Measurements from ENCODE around the gene NPHP4.

Gene NPHP4

DNA sequence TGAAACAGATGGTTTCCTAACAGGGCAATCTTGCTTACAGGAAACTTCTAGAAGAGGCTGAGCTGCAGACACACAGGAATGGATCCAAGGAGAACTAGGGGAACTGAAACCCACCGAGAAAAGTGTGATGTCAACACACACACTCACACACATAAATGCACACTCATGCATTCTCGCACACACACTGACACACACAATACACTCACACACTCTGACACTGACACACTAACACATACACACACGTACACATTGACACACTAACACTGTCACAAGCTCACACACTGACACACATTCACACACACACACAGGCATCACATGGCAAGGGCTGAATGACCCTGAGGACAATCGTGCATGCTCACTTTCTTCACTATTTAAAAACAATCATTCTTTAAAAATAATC lies 142.7 kb downstream of the NPHP4 start:
- Histone ChIP-seq H3K9ac (ENCODE audit: low read length) (no peak overlapping the region), H3K27me3 (ENCODE audit: control insufficient read depth, insufficient read depth, low read length) (peaks cover 5% of the 10 kb centered on the region), H3K36me3 (ENCODE audit: control insufficient read depth, insufficient read depth, low read length) (no peaks in the 10 kb centered on the region), H3K4me1 (ENCODE audit: control insufficient read depth, insufficient read depth, low read length) (no peaks in the 10 kb centered on the region), H3K4me3 (ENCODE audit: low read length) (no peak overlapping the region), H3K27ac (ENCODE audit: low read depth, low read length) (no peak overlapping the region)

DNA sequence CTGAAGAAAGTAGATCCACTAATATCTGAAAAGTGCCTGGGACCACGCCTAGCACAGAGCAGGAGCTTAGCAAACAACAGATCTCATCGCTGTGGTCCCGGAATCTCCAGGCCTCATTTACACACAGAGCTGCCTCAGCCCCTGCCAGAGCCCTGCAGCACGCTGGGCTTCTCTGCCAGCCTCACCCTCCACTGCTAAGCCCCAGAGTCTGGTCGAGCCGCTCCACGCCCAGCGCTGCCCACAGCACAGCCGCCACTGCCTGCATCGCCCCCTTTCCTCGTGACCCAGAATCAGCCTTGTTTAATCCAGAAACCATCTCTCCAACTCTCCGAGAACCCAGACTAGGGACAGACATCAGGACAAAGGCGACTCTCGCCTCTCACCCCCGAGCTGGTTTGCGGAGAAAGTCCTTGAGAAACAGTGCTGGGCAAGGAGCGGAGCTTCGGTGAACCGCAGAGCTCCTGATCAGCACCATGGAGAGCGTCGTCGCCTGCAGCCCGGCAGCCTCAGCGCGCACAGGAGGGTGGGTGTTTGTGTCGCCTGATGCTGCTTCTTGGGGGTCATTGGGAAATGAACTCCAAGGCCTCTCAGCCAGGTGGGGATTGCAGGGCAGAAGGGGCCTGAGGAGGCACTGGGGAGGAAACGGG lies 145.1 kb downstream of the NPHP4 start:
- no peak overlapping the region for H3K4me3 ChIP-seq (ENCODE audit: low read length)

DNA sequence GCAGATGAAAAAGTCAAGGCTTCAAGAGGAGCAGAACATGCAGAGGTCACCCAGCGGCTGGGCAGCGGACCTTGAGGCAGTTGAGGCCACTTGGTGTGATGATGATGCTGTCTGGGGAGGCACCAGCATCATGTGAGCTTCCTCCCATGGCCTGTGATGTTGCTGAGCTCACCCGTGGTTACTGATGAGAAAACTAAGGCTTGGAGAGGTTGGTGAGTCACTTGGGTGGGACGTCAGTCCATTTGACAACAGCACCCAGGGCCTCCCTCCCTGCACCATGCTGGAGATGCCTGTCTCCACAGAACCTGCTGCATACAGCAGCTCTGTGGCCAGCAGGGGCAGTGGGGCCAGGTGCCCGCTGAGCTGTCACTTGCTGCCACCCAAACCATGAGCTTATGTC lies 146.8 kb downstream of the NPHP4 start:
- no peaks in the 10 kb centered on the region for H3K36me3 ChIP-seq (ENCODE audit: control insufficient read depth, insufficient read depth, low read length)
- H3K4me3 ChIP-seq (ENCODE audit: low read length): no peak overlapping the region
- H3K9ac ChIP-seq (ENCODE audit: low read length): no peak overlapping the region
- H3K27ac ChIP-seq (ENCODE audit: low read depth, low read length): no peak overlapping the region
- H3K27me3 ChIP-seq (ENCODE audit: control insufficient read depth, insufficient read depth, low read length): peaks cover 9% of the 10 kb centered on the region
- no peaks in the 10 kb centered on the region for H3K4me1 ChIP-seq (ENCODE audit: control insufficient read depth, insufficient read depth, low read length)

More for the DNA sequence above, 145.1 kb downstream of the NPHP4 start:
- H3K27ac ChIP-seq (ENCODE audit: low read depth, low read length): no peak overlapping the region
- H3K27me3 ChIP-seq (ENCODE audit: control insufficient read depth, insufficient read depth, low read length): peaks cover 5% of the 10 kb centered on the region
- no peak overlapping the region for H3K9ac ChIP-seq (ENCODE audit: low read length)
- no peaks in the 10 kb centered on the region for H3K4me1 ChIP-seq (ENCODE audit: control insufficient read depth, insufficient read depth, low read length)
- H3K36me3 ChIP-seq (ENCODE audit: control insufficient read depth, insufficient read depth, low read length): no peaks in the 10 kb centered on the region

DNA sequence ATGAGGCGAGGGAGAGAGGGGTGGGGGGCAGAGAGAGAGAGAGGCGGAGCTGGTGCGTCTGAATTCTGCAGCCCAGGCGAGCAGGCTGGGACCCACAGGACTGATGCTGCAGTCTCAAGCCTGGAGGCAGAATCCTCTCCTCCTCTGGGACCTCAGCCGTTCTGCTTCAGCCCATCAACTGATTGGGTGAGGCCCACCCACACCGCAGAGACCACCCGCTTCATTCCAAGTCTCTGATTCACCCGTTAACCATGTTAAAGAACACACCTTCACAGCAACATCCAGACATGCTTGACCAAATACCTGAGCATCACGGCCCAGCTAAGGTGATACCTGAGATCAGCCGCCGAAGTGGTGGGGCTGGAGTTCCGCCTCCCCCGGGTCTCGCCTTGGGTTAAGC lies 147.8 kb downstream of the NPHP4 start:
- Histone ChIP-seq H3K4me3 (ENCODE audit: low read length) (no peak overlapping the region), H3K36me3 (ENCODE audit: control insufficient read depth, insufficient read depth, low read length) (no peaks in the 10 kb centered on the region), H3K9ac (ENCODE audit: low read length) (no peak overlapping the region), H3K27ac (ENCODE audit: low read depth, low read length) (no peak overlapping the region), H3K27me3 (ENCODE audit: control insufficient read depth, insufficient read depth, low read length) (peaks cover 9% of the 10 kb centered on the region), H3K4me1 (ENCODE audit: control insufficient read depth, insufficient read depth, low read length) (no peaks in the 10 kb centered on the region)

DNA sequence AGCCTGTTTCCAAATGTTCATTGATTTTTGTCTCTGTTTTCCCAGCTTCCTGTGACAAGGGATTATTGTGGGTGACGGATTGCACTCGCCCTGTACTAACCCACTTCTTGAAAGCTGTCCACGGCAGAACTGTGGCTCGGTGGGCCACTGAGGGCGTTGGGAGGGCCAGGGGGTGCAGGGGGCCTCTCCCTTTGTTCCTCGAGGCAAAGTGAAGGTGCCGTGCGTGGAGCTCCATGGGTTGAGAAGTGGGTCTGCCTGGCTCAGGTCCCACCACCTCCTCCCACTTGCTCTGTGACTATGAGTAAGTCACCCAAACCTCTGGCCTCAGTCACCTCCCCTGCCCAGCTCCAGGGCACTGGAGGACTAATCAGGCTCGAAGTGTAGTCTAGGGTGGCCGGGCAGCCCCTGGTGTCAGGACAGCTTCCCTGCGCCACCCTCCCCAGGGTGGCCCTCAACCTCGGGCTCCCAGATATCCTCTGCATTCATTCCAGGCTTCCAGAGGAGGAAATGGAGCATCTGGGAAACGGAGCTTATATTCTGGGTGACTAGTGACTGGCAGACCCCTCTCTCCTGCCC lies 148.6 kb downstream of the NPHP4 start:
- no peak overlapping the region for H3K4me3 ChIP-seq (ENCODE audit: low read length)
- H3K27me3 ChIP-seq (ENCODE audit: control insufficient read depth, insufficient read depth, low read length): peaks cover 9% of the 10 kb centered on the region
- H3K4me1 ChIP-seq (ENCODE audit: control insufficient read depth, insufficient read depth, low read length): no peaks in the 10 kb centered on the region
- no peak overlapping the region for H3K9ac ChIP-seq (ENCODE audit: low read length)
- no peaks in the 10 kb centered on the region for H3K36me3 ChIP-seq (ENCODE audit: control insufficient read depth, insufficient read depth, low read length)
- H3K27ac ChIP-seq (ENCODE audit: low read depth, low read length): no peak overlapping the region

DNA sequence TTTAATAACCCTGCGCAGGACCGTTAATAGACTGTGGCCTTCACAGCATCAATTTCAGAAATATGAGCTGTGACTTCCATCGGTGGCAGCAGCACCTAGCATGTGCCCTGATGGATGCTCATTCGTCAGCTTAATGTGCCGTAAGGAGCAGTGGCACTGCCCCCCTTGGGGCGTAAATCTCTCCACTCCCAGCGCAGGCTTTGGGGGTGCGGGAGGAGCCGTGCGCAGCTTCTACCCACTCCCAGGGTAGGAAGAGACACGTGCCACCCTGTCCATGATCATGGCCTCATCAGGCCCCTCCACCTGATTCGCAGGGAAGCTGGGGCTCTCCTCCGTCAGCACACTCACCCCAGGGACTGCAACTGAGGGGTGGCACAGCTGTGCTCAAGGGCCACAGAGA lies 149.5 kb downstream of the NPHP4 start:
- Histone ChIP-seq H3K4me1 (ENCODE audit: control insufficient read depth, insufficient read depth, low read length) (no peaks in the 10 kb centered on the region), H3K9ac (ENCODE audit: low read length) (no peak overlapping the region), H3K4me3 (ENCODE audit: low read length) (no peak overlapping the region), H3K36me3 (ENCODE audit: control insufficient read depth, insufficient read depth, low read length) (no peaks in the 10 kb centered on the region), H3K27ac (ENCODE audit: low read depth, low read length) (no peak overlapping the region), H3K27me3 (ENCODE audit: control insufficient read depth, insufficient read depth, low read length) (peaks cover 9% of the 10 kb centered on the region)

DNA sequence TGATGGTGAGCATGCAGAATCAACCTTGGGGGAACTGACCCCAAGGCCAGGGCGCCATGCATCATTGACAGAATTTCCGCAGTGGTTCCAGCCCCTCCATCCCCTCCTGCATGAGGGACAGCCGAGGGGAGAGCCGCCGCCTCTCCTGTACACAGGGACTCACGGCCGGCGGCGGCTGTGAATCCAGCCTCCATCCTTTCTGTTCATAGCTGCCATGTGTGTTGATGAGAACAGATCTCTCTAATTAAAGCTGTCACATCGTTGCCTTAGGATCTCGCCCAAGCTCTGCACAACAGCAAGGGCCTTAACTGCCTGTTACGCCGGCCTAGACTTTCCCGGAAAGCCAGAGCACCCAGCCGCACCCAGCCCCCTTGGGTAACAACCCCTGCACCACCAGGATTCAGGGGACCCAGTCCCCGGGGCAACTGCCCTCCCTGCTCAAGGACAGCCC lies 151.6 kb downstream of the NPHP4 start:
- no peaks in the 10 kb centered on the region for H3K36me3 ChIP-seq (ENCODE audit: control insufficient read depth, insufficient read depth, low read length)
- no peaks in the 10 kb centered on the region for H3K4me1 ChIP-seq (ENCODE audit: control insufficient read depth, insufficient read depth, low read length)
- peaks cover 4% of the 10 kb centered on the region for H3K27me3 ChIP-seq (ENCODE audit: control insufficient read depth, insufficient read depth, low read length)
- no peak overlapping the region for H3K27ac ChIP-seq (ENCODE audit: low read depth, low read length)
- H3K9ac ChIP-seq (ENCODE audit: low read length): no peak overlapping the region
- no peak overlapping the region for H3K4me3 ChIP-seq (ENCODE audit: low read length)

DNA sequence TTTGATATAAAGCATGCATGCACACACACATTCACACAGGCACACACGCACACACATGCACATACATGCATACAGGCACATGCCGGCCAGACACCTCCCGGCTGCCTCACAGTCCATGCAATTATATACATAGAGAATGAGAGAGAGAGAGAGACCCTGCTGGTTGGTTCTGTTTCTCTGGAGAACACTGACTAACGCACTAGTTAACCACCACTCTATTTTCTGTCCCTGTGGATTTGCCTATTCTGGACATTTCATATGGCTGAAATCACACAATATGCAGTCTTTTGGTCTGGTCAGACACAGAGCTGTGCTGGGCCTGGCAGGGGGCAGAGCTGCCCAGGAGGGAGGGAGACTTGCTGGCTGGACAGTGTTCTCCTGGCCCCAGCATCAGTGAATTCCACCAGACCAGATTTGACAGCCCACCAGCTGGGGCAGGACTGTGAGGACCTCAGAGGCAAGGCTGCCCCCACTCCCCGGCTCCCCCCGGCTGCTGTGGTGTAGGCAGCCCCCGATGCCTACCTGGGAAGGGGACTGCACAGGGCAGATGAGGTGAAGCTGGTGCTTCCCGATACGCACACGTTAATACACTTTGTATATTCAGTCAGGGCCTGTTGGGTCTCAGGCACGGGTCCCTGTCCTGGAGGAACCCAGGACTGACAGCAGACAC lies 152.2 kb downstream of the NPHP4 start:
- H3K4me3 ChIP-seq (ENCODE audit: low read length): no peak overlapping the region
- H3K4me1 ChIP-seq (ENCODE audit: control insufficient read depth, insufficient read depth, low read length): no peaks in the 10 kb centered on the region
- peaks cover 4% of the 10 kb centered on the region for H3K27me3 ChIP-seq (ENCODE audit: control insufficient read depth, insufficient read depth, low read length)
- H3K9ac ChIP-seq (ENCODE audit: low read length): no peak overlapping the region
- H3K36me3 ChIP-seq (ENCODE audit: control insufficient read depth, insufficient read depth, low read length): no peaks in the 10 kb centered on the region
- no peak overlapping the region for H3K27ac ChIP-seq (ENCODE audit: low read depth, low read length)

DNA sequence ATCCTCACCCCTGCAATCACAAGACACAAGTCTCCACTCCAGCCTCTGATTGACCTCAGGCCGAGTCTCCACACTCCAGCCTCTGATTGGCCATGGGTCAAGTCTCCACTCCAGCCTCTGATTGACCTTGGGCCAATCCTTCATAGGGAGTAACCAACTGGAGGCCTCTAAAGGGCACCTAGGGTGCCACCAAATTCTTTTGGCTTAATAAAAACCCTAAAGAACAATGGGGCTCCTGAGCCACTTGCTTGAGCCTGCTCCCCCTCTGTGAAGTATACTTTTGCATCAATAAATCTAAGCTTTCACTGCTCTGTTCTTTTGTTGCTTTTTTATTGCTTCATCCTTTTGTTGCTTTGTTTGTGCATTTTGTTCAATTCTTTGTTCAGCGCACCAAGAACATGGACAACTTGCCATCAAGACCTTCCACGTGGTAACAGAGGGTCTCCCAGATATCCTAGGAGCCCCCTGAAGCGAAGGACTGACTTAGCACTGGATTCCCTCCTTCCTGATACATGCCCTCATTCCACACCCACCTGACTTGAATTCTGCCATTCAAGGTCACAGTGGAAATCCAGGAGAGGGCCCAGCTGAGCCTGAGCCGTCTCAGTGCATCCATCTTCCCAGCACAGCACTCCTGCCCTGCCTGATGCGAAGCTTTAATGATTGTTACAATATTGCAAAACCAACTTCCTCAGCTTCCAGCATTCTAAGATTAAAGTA lies 152.9 kb downstream of the NPHP4 start:
- Histone ChIP-seq H3K4me3 (ENCODE audit: low read length) (no peak overlapping the region), H3K4me1 (ENCODE audit: control insufficient read depth, insufficient read depth, low read length) (no peaks in the 10 kb centered on the region), H3K9ac (ENCODE audit: low read length) (no peak overlapping the region), H3K36me3 (ENCODE audit: control insufficient read depth, insufficient read depth, low read length) (no peaks in the 10 kb centered on the region), H3K27ac (ENCODE audit: low read depth, low read length) (no peak overlapping the region), H3K27me3 (ENCODE audit: control insufficient read depth, insufficient read depth, low read length) (peaks cover 4% of the 10 kb centered on the region)

DNA sequence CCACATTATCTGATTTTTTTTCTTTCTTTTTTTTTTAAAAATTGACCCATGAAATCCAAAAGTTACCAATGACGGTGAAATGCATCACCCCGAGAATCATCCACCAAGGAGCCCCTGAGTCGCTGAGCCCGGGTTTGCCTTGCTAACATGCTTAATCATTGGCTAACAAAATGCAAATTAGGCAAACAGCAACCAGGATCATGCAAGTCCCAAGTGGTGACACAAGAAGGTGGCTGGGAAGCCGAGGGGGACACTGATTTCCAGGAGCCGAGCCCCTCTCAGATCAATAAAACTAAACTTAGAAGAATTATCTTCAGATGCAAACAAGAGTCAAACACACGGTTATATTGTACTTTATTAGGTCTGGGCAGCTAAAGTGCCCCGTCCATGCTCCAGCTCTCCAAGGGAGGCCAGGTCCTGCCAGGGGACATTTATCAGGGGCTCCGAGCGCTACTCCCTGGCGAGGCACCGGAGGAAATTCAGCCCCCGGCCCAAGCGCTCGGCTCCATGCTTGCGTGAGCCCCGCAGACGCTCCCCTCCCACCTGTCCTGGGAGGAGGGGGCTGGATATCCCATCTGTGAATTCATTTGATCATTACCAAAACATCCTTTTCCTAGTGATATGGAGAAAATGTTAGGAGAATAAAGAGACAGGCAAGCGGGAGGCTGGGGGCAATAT lies 154.1 kb downstream of the NPHP4 start:
- Histone ChIP-seq H3K4me3 (ENCODE audit: low read length) (no peak overlapping the region), H3K27ac (ENCODE audit: low read depth, low read length) (no peak overlapping the region), H3K27me3 (ENCODE audit: control insufficient read depth, insufficient read depth, low read length) (peaks cover 4% of the 10 kb centered on the region), H3K36me3 (ENCODE audit: control insufficient read depth, insufficient read depth, low read length) (no peaks in the 10 kb centered on the region), H3K9ac (ENCODE audit: low read length) (no peak overlapping the region), H3K4me1 (ENCODE audit: control insufficient read depth, insufficient read depth, low read length) (no peaks in the 10 kb centered on the region)

DNA sequence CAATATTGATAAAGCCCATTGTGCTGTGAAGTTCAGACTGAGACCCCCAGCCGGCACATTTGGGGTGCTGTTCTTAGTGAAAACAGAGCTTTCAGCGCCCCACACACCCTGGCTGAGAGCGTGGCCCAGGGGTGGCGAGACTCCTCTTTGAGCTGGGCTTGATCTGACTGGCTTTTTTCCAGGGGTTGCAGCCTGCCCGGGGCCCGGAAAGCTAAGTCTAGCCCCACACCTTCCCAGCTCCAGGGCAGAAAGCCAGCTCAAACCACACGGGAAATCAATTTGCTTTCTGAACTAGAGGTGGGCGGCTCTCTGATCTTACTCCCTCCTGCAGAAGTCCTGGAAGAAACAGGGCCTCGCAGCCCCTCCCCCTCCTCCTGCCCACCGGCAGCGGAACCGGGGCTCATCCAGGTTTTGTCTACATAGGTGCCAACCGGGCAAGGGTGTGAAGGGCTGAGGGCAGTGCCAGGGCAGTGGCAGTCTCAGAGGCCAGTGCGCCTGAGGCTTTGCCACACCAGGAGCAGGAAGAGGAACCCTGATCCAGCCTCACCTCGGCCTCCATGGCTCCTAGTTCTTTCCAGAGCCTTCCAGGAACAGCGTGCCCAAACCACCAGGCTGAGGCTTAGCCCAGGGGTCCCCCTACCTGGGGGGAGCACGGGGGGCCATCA lies 155.3 kb downstream of the NPHP4 start:
- Histone ChIP-seq H3K4me1 (ENCODE audit: control insufficient read depth, insufficient read depth, low read length) (no peaks in the 10 kb centered on the region), H3K27ac (ENCODE audit: low read depth, low read length) (no peak overlapping the region), H3K27me3 (ENCODE audit: control insufficient read depth, insufficient read depth, low read length) (peaks cover 6% of the 10 kb centered on the region), H3K4me3 (ENCODE audit: low read length) (no peak overlapping the region), H3K36me3 (ENCODE audit: control insufficient read depth, insufficient read depth, low read length) (no peaks in the 10 kb centered on the region), H3K9ac (ENCODE audit: low read length) (no peak overlapping the region)

DNA sequence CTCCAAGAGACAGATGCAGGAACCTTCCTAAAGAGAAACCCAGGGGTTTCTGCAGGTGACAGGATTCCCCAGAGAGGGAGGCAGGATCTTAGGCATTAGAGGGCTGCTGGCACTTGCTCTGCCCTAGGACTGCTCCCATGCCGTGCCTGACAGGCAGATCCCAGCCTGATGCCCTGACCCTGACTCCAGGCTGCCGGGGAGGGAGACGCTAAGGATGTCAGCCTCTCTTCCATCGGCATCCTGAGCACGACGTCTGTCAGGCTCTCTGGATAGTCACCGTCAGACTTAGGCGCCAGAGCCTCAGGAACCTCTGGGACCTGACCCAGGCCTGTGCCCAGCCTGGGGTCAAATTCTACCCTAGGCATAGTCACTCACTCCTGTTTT lies 157.1 kb downstream of the NPHP4 start:
- Histone ChIP-seq H3K4me3 (ENCODE audit: low read length) (no peak overlapping the region), H3K4me1 (ENCODE audit: control insufficient read depth, insufficient read depth, low read length) (no peaks in the 10 kb centered on the region), H3K27ac (ENCODE audit: low read depth, low read length) (no peak overlapping the region), H3K9ac (ENCODE audit: low read length) (no peak overlapping the region), H3K27me3 (ENCODE audit: control insufficient read depth, insufficient read depth, low read length) (peaks cover 10% of the 10 kb centered on the region), H3K36me3 (ENCODE audit: control insufficient read depth, insufficient read depth, low read length) (no peaks in the 10 kb centered on the region)

Measured in rectal smooth muscle tissue (tissue), 1 donor.